Urinary bladder (tissue), 4 donors: ENCODE data around the gene GUSB. TPM values are rescaled to one million over a fixed set of nuclear protein-coding genes. Genes with fewer than 3 reads are reported as not detected.
A peak's percentile ranks its signal among the peaks of the same experiment; 100 is the strongest.

Source experiments
- DNase-seq: peaks from one replicate; pipeline ENCODE4 v3.0.0-alpha.2; 2015; ENCODE audit errors: extremely low spot score
- H3K27ac ChIP-seq: one replicate; pipeline ENCODE4 v1.5.1; 2013; ENCODE audit warnings: low read depth, mild to moderate bottlenecking, moderate library complexity
- H3K36me3 ChIP-seq: one replicate; pipeline ENCODE4 v1.6.1; 2013; ENCODE audit warnings: mild to moderate bottlenecking, moderate library complexity; ENCODE audit not compliant: insufficient read depth
- H3K4me1 ChIP-seq: one replicate; pipeline ENCODE4 v1.6.1; 2013; ENCODE audit warnings: mild to moderate bottlenecking, moderate library complexity; ENCODE audit not compliant: insufficient read depth
- H3K4me3 ChIP-seq: one replicate; pipeline ENCODE4 v1.5.1; 2013; ENCODE audit warnings: low read depth, low read length
- WGBS: extraction: QIAGEN DNeasy Blood & Tissue Kit; methylation state at CpG from one replicate; pipeline ENCODE4 v1.1.7; 2013; 5-methylcytosine and 5-hydroxymethylcytosine counted together
- polyA plus RNA-seq: library from polyadenylated mRNA; stranded (reverse); fragments of 200-250 nt; gene quantifications from one replicate; pipeline ENCODE4 v1.2.3, GENCODE V29; 2013
- total RNA-seq: library from RNA; depleted of rRNA; stranded (reverse); fragments of >200 nt; gene quantifications from one replicate; pipeline ENCODE4 v1.2.3, GENCODE V29; 2014
- donor health status: healthy with polysubstance abuse.
- donor health status: healthy.

GUSB gene
- total and polyA plus RNA-seq, 2 donors = 27.4 to 56.3 TPM

GRCh38 chr7:65983965-65984658 is 2.1 kb upstream of the GUSB start:
- no peaks in the 10 kb centered on the region for H3K36me3 ChIP-seq
- no peaks in the 10 kb centered on the region for H3K4me1 ChIP-seq
- no peak overlapping the region for H3K4me3 ChIP-seq
- WGBS = 92% methylated on average over 10 of the region's 10 CpGs
- no peak for DNase-seq
- no peak overlapping the region for H3K27ac ChIP-seq

DNA sequence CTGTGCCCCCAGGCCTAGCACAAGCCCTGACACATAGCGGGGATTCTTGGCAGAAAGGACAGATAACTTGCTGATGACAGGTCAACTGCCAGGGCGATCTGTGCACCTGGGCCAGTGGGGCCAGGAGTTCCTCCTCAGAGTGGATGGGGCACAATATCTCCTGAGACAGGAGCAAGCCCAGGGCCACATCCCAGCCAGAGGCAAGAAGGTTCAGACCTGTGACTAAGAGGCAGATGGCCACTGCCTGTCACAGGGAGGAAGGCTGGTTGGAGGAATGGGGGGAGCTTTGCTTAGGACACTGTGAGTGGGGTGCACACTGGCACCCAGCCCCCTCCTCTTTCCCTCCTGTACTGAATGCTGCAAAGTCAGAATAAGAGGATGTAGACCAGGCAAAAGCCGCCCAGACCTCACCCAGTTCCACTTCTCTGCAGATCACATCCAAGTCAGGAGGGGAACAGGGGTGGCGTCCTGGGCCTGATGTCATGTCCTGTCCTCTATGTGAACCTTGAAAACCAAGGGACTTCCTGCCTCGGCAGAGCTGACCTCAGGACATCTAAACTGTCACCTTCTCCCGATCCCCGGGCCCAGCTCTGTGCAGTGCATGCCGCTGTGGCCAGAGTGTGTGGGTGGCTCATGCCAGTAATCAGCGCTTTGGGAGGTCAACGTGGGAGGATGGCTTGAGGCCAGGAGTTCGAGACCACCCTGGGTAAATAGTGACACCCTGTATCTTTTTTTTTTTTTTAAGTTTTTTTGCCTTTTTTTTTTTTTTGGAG is 1.3 kb downstream of the GUSB start:
- 48% methylated on average over 11 of the region's 11 CpGs for WGBS
- Histone ChIP-seq H3K4me3 (peak overlapping the region; percentile 87), H3K36me3 (no peaks in the 10 kb centered on the region), H3K27ac (no peak overlapping the region), H3K4me1 (no peaks in the 10 kb centered on the region)
- DNase-seq = no peak

GRCh38 chr7:65979583-65980477 is 2.2 kb downstream of the GUSB start:
- WGBS = 91% methylated on average over 29 of the region's 29 CpGs
- Histone ChIP-seq H3K4me1 (no peaks in the 10 kb centered on the region), H3K36me3 (no peaks in the 10 kb centered on the region), H3K27ac (no peak overlapping the region), H3K4me3 (no peak overlapping the region)
- DNase-seq = no peak

GRCh38 chr7:65978891-65979582 is 3.0 kb downstream of the GUSB start:
- no peak overlapping the region for H3K27ac ChIP-seq
- H3K4me3 ChIP-seq = no peak overlapping the region
- no peaks in the 10 kb centered on the region for H3K4me1 ChIP-seq
- no peak for DNase-seq
- WGBS = 93% methylated on average over 18 of the region's 18 CpGs
- H3K36me3 ChIP-seq = no peaks in the 10 kb centered on the region

DNA sequence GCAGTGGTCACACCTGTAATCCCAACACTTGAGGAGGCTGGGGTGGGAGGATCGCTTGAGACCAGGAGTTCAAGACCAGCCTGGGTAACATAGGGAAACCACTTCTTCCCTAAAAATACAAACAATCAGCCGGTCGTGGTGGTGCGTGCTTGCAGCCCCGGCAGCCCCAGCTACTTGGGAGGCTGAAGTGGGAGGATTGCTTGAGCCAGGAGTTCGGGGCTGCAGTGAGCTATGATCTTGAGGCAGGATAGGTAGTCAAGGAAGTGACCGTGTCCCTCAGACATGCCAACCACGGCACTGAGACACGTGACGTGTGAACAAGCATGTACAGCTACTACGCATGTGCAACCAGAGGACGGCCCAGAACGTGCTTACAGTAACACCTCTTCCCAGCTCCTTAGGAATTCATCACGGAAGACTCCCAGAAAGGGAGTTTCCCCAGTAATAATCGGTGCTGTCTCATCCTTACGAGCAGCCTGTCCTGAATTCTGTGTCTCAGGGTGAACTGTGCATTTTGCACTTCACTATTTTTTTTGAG is 5.3 kb downstream of the GUSB start:
- 94% methylated on average over 16 of the region's 16 CpGs for whole genome bisulfite sequencing

DNA sequence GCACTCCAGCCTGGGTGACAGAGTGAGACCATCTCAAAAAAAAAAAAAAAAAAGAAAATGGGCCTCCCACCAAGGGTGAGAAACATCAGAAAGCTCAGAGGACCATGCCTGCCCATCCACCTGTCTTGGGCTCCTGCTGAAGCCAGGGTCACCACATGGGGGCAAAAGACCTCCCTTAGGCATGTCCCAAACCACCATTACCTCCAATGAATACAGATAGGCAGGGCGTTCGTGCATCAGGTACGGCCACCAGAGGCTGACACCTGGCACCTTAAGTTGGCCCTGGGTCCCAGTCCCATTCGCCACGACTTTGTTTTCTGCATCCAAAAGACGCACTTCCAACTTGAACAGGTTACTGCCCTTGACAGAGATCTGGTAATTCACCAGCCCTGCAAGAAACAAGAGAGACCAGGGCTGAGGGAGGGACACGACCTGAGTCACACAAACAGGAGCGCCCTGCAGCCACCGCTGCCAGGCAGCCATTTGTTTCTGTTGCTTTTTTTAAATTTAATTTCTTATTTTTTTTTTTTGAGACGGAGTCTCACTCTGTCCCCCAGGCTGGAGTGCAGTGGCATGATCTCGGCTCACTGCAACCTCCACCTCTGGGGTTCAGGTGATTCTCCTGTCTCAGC is 6.1 kb downstream of the GUSB start:
- Histone ChIP-seq H3K4me3 (no peak overlapping the region), H3K4me1 (no peaks in the 10 kb centered on the region), H3K27ac (no peak overlapping the region), H3K36me3 (peaks cover 2% of the 10 kb centered on the region)
- DNase-seq = no peak
- 95% methylated on average over 11 of the region's 11 CpGs for WGBS

More for the DNA sequence above, 5.3 kb downstream of the GUSB start:
- Histone ChIP-seq H3K36me3 (peaks cover 2% of the 10 kb centered on the region), H3K4me3 (no peak overlapping the region), H3K27ac (no peak overlapping the region), H3K4me1 (no peaks in the 10 kb centered on the region)
- no peak for DNase-seq

GRCh38 chr7:65974876-65975275 is 7.1 kb downstream of the GUSB start:
- no peak for DNase-seq
- 81% methylated on average over 9 of the region's 9 CpGs for whole genome bisulfite sequencing
- Histone ChIP-seq H3K27ac (no peak overlapping the region), H3K4me3 (no peak overlapping the region), H3K36me3 (peaks cover 3% of the 10 kb centered on the region), H3K4me1 (no peaks in the 10 kb centered on the region)

DNA sequence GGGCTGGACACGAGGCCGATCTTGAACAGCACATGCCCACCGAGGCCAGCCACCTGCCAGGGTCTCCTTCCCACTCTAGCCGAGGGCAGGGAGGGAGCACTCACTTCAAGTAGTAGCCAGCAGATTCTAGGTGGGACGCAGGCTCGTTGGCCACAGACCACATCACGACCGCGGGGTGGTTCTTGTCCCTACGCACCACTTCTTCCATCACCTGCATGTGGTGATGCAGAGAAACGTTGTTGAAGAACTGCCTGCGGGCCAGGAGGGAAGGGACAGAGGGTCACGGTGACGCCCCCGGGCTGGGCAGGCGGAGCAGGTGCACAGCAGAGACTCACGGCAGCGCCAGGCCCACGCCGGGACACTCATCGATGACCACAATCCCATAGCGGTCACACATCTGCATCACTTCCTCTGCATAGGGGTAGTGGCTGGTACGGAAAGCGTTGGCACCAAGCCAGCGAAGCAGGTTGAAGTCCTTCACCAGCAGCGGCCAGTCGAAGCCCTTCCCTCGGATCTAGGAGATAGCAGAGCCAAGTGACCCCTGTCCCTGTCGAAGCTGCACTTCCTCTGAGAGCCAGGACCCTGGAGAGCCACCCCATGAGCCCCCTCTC is 7.7 kb downstream of the GUSB start:
- Histone ChIP-seq H3K36me3 (peaks cover 5% of the 10 kb centered on the region), H3K4me3 (no peak overlapping the region), H3K4me1 (no peaks in the 10 kb centered on the region), H3K27ac (no peak overlapping the region)
- 93% methylated on average over 29 of the region's 29 CpGs for WGBS
- no peak for DNase-seq

GRCh38 chr7:65972976-65973375 is 9.0 kb downstream of the GUSB start:
- no peaks in the 10 kb centered on the region for H3K4me1 ChIP-seq
- peaks cover 5% of the 10 kb centered on the region for H3K36me3 ChIP-seq
- WGBS = 96% methylated on average over 13 of the region's 13 CpGs
- no peak overlapping the region for H3K4me3 ChIP-seq
- no peak for DNase-seq
- no peak overlapping the region for H3K27ac ChIP-seq

DNA sequence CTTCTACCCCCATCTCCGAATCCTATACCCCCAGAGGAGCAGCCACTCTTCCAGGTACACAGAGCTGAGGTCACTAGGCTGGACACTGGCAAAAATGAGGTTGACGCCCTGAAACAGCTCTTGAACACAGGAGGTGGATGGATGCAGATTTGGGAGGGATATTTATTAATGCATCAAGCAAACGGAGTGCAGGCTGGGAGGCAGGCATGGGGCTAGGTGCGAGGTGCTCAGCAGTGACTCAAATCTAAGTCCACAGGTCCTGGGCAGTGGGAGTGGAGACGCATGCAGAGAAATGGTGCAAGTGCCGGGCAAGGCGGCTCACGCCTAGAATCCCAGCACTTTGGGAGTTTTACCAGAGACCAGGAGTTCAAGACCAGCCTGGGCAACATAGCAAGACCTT is 11.0 kb downstream of the GUSB start:
- WGBS = 96% methylated on average over 8 of the region's 8 CpGs
- Histone ChIP-seq H3K27ac (no peak overlapping the region), H3K4me3 (no peak overlapping the region), H3K4me1 (no peaks in the 10 kb centered on the region), H3K36me3 (peaks cover 8% of the 10 kb centered on the region)
- no peak for DNase-seq

DNA sequence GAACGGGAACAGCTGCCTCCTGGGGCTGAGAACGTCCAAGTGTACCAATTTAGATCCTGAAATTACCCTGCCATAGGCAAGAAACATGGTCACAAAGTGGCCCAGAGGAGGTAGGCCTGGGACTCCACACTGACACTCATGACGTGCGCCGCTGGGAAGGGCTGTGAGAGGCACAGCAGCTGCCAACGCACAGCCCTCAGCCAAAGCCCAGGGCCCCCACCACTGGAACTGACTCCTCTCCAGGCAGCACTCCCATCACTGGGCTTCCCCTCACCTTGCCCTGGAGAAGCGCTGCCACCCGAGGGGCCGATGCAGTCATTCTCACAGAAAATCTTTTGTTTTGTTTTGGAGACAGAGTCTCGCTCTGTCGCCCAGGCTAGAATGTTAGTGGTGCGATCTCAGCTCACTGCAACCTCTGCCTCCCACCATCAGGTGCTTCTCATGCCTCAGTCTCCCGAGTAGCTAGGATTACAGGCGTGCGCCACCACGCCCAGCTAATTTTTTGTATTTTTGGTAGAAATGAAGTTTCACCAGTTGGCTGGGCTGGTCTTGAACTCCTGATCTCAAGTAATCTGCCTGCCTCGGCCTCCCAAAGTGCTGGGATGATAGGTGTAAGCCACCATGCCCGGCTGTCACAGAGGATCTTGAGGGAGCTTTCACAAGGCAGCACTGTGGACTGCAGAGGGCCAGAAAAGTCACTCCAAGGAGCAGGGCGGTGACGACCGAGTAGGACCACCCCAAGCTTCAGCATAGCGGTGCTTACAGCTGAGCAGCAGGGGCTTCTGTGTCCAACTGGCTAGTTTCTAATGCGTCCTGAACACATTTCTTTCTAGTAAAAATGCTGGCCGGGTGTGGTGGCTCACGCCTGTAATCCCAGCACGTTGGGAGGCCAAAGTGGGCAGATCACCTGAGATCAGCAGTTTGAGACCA is 13.5 kb downstream of the GUSB start:
- WGBS = 94% methylated on average over 26 of the region's 26 CpGs
- Histone ChIP-seq H3K4me3 (no peak overlapping the region), H3K4me1 (no peaks in the 10 kb centered on the region), H3K36me3 (peaks cover 5% of the 10 kb centered on the region), H3K27ac (no peak overlapping the region)
- no peak for DNase-seq
